ELF-1 (cell line): ENCODE measurements around the gene ANKRD1.
A peak's percentile ranks its signal among the peaks of the same experiment; 100 is the strongest.
"Not testable (repeated sequence)": the region's sequence is repeated elsewhere in the genome, so short reads cannot be mapped to it uniquely, and the experiment has no call there.

ENCODE experiments used
- DNase-seq: peaks from one replicate; pipeline ENCODE4 v3.0.0-alpha.2; 2016; ENCODE audit warnings: low read depth, low spot score

Gene ANKRD1

GRCh38 chr10:90912174-90912573 lies 8.7 kb downstream of the ANKRD1 start:
- peak; percentile 64 for DNase-seq

GRCh38 chr10:90911133-90912051 lies 9.5 kb downstream of the ANKRD1 start:
- DNase-seq, result peak; percentile 89

GRCh38 chr10:90906596-90906995 lies 14.3 kb downstream of the ANKRD1 start:
- DNase-seq, result no peak

- no peak for DNase-seq
Observed at GRCh38 chr10:90905925-90906324, 15.0 kb downstream of the ANKRD1 start.

- not testable (repeated sequence) for DNase-seq
Observed at GRCh38 chr10:90896916-90897315, 24.0 kb downstream of the ANKRD1 start.

GRCh38 chr10:90893190-90893589 lies 27.7 kb downstream of the ANKRD1 start:
- DNase-seq, result no peak

- DNase-seq, result no peak
Observed at GRCh38 chr10:90890347-90890746, 30.5 kb downstream of the ANKRD1 start.

GRCh38 chr10:90889636-90890035 lies 31.3 kb downstream of the ANKRD1 start:
- DNase-seq, result no peak

GRCh38 chr10:90888387-90888786 lies 32.5 kb downstream of the ANKRD1 start:
- DNase-seq, result no peak

GRCh38 chr10:90887555-90887954 lies 33.3 kb downstream of the ANKRD1 start:
- DNase-seq, result no peak

- no peak for DNase-seq
Observed at GRCh38 chr10:90885176-90885575, 35.7 kb downstream of the ANKRD1 start.

- DNase-seq, result no peak
Observed at GRCh38 chr10:90884431-90884830, 36.5 kb downstream of the ANKRD1 start.

- DNase-seq, result not testable (repeated sequence)
Observed at GRCh38 chr10:90880059-90880719, 40.7 kb downstream of the ANKRD1 start.

- no peak for DNase-seq
Observed at GRCh38 chr10:90879062-90879461, 41.8 kb downstream of the ANKRD1 start.

GRCh38 chr10:90872648-90873020 lies 48.3 kb downstream of the ANKRD1 start:
- no peak for DNase-seq

- DNase-seq, result peak; percentile 91
Observed at GRCh38 chr10:90871766-90872647, 48.9 kb downstream of the ANKRD1 start, which contains the start of gene RPP30. Gene RPP30 (plus strand): TSS chr10:90871974. CDS start chr10:90871987, 13 bp downstream.

- peak; percentile 88 for DNase-seq
Observed at GRCh38 chr10:90871279-90871765, 49.6 kb downstream of the ANKRD1 start.

- DNase-seq, result no peak
Observed at GRCh38 chr10:90866050-90866598, 54.8 kb downstream of the ANKRD1 start.

GRCh38 chr10:90865401-90865800 lies 55.5 kb downstream of the ANKRD1 start:
- DNase-seq, result no peak

- no peak for DNase-seq
Observed at GRCh38 chr10:90862908-90863514, 57.9 kb downstream of the ANKRD1 start.
